Endothelial cell of umbilical vein (primary cell): ENCODE results near the gene GLCE. TPM values are rescaled to one million over a fixed set of nuclear protein-coding genes. Genes with fewer than 3 reads are reported as not detected.

ENCODE experiments used
- BruUV-seq: library from RNA; stranded (reverse); fragments of 400-500 nt; replicated peaks from 2 replicates; lab custom pipeline; 2021; lab: Mats Ljungman, UMichigan
- CTCF ChIA-PET: fragments of 300-600, 350-600 bp; sonication (Branson Sonifier 250); formaldehyde crosslinking; loops from one replicate; lab custom pipeline; 2021; ENCODE audit warnings: antibody characterized with exemption, inconsistent platforms; lab: Charles Lee
- POLR2A ChIA-PET: fragments of 300-600, 350-600 bp; sonication (Branson Sonifier 250); formaldehyde crosslinking; loops from one replicate; lab custom pipeline; 2021; ENCODE audit warnings: antibody characterized with exemption, inconsistent platforms; lab: Charles Lee
- DNase-seq: peaks from one replicate; pipeline ENCODE4 v3.0.0-alpha.2; 2011; ENCODE audit warnings: low read depth, low spot score
- FAIRE-seq: peaks from 2 replicates; lab custom pipeline; 2011; peaks lifted over from hg19 to GRCh38; lab: Jason Lieb, UNC
- H2AFZ ChIP-seq: 2 replicates; pipeline ENCODE4 v1.6.0; 2012; ENCODE audit warnings: low read depth, low read length, control low read depth, inconsistent platforms
- H3K27ac ChIP-seq: 2 replicates; pipeline ENCODE4 v1.5.1; 2011; ENCODE audit warnings: low read depth, mild to moderate bottlenecking, control low read depth, low read length, moderate library complexity; ENCODE audit not compliant: insufficient read depth
- H3K27me3 ChIP-seq, 2 experiments: 2 replicates each; pipeline versions ENCODE4 v1.6.0 to v1.6.1; 2011; ENCODE audit warnings: low read length in 2 of 2, mixed read lengths in 1 of 2; ENCODE audit not compliant: control insufficient read depth in 2 of 2, insufficient read depth in 2 of 2
- H3K36me3 ChIP-seq, 2 experiments: 2 replicates in 1 of 2; 3 replicates in 1 of 2; pipeline ENCODE4 v1.5.1; 2011; ENCODE audit warnings: low read length in 2 of 2, mild to moderate bottlenecking in 1 of 2, moderate library complexity in 1 of 2; ENCODE audit not compliant: control insufficient read depth in 2 of 2, insufficient read depth in 2 of 2; ENCODE audit errors: extremely low read depth in 1 of 2
- H3K4me1 ChIP-seq: 3 replicates; pipeline ENCODE4 v1.5.1; 2011; ENCODE audit warnings: mild to moderate bottlenecking, low read length; ENCODE audit not compliant: control insufficient read depth, insufficient read depth; ENCODE audit errors: extremely low read depth
- H3K4me2 ChIP-seq: 2 replicates; pipeline ENCODE4 v1.6.1; 2011; ENCODE audit warnings: low read length, control low read depth, mixed read lengths; ENCODE audit not compliant: insufficient read depth
- H3K4me3 ChIP-seq, 3 experiments: fragments of 200-600 bp in 1 of 3; sonication (generic), shearing (Covaris generic) in 1 of 3; replicated peaks in 1 of 3; 2 replicates each; pipeline ENCODE4 v1.5.1; 2011 to 2016; ENCODE audit warnings: control low read depth in 3 of 3, low read length in 3 of 3, mild to moderate bottlenecking in 2 of 3, inconsistent platforms in 1 of 3, low read depth in 1 of 3, moderate library complexity in 1 of 3; ENCODE audit not compliant: insufficient read depth in 1 of 3
- H3K79me2 ChIP-seq: 2 replicates; pipeline ENCODE4 v1.6.0; 2012; ENCODE audit warnings: low read length, inconsistent platforms; ENCODE audit not compliant: control insufficient read depth, insufficient read depth
- H3K9ac ChIP-seq: replicated peaks from 2 replicates; pipeline ENCODE3; 2011; ENCODE audit warnings: low read length, control low read depth; ENCODE audit not compliant: insufficient read depth; ENCODE audit errors: extremely low read depth
- H3K9me1 ChIP-seq: replicated peaks from 3 replicates; pipeline ENCODE4 v1.6.0; 2011; ENCODE audit warnings: mild to moderate bottlenecking, low read length; ENCODE audit not compliant: control insufficient read depth, insufficient read depth; ENCODE audit errors: extremely low read depth
- H3K9me3 ChIP-seq: replicated peaks from 2 replicates; pipeline ENCODE4 v1.5.1; 2012; ENCODE audit warnings: low read length, inconsistent platforms; ENCODE audit not compliant: control insufficient read depth, insufficient read depth
- H4K20me1 ChIP-seq: replicated peaks from 2 replicates; pipeline ENCODE3; 2011; ENCODE audit warnings: mild to moderate bottlenecking, low read length; ENCODE audit not compliant: control insufficient read depth, insufficient read depth; ENCODE audit errors: extremely low read depth
- CTCF ChIP-seq, 2 donors: IDR thresholded peaks; 1 replicate in 1 of 2; 2 replicates in 1 of 2; pipeline ENCODE4 v1.5.1; 2011; ENCODE audit warnings: low read length in 2 of 2, mild to moderate bottlenecking in 2 of 2, moderate library complexity in 2 of 2, control low read depth in 1 of 2, inconsistent platforms in 1 of 2, low read depth in 1 of 2; ENCODE audit not compliant: insufficient read depth in 1 of 2; ENCODE audit errors: extremely low read depth in 1 of 2
- EZH2 ChIP-seq: IDR thresholded peaks from 2 replicates; pipeline ENCODE4 v1.6.1; 2012; ENCODE audit warnings: borderline replicate concordance, low read depth, mild to moderate bottlenecking, moderate library complexity, low read length, inconsistent platforms; ENCODE audit not compliant: severe bottlenecking
- FOS ChIP-seq: IDR thresholded peaks from 2 replicates; pipeline ENCODE4 v1.6.1; 2011; ENCODE audit warnings: mild to moderate bottlenecking, low read length, moderate library complexity, borderline replicate concordance; ENCODE audit not compliant: insufficient read depth
- GATA2 ChIP-seq: IDR thresholded peaks from 2 replicates; pipeline ENCODE4 v1.7.0; 2011; ENCODE audit warnings: low read depth, mild to moderate bottlenecking, moderate library complexity, mixed read lengths, low read length; ENCODE audit not compliant: insufficient read length, insufficient read depth
- JUN ChIP-seq: IDR thresholded peaks from 2 replicates; pipeline ENCODE4 v1.6.1; 2011; ENCODE audit warnings: borderline replicate concordance, low read depth; ENCODE audit not compliant: insufficient read length, insufficient read depth
- MAX ChIP-seq: IDR thresholded peaks from 2 replicates; pipeline ENCODE4 v1.6.1; 2011; ENCODE audit not compliant: insufficient read depth, insufficient read length
- MYC ChIP-seq: IDR thresholded peaks from one replicate; pipeline ENCODE4 v1.6.1; 2011; ENCODE audit warnings: mild to moderate bottlenecking, low read depth, low read length
- POLR2A ChIP-seq: IDR thresholded peaks from 2 replicates; pipeline ENCODE4 v1.6.1; 2012; ENCODE audit warnings: low read depth, mild to moderate bottlenecking, control low read depth, low read length
- POLR2AphosphoS5 ChIP-seq: IDR thresholded peaks from 2 replicates; pipeline ENCODE4 v1.6.1; 2012; ENCODE audit warnings: low read depth, mild to moderate bottlenecking, control low read depth, low read length, moderate library complexity; ENCODE audit not compliant: insufficient read depth
- dilution Hi-C: fragments of 300-500 bp; cut with MboI; formaldehyde crosslinking; loops from one replicate; pipeline ENCODE4 v1.15.0; 2019; ENCODE audit warnings: low sequenced_read_pairs; ENCODE audit not compliant: extremely low pct_ligation_motif_present
- intact Hi-C: fragments of 100-400 bp; cut with micrococcal nuclease; formaldehyde crosslinking; loops from one replicate; pipeline ENCODE4 v1.10.0; 2022
- polyA plus RNA-seq, 4 experiments: library from polyadenylated mRNA; depleted of rRNA in 3 of 4; stranded (reverse) in 3 of 4; unstranded in 1 of 4; fragments of >200 nt; gene quantifications; 2 replicates each; pipeline versions ENCODE4 v1.2.1 to v1.2.3, GENCODE V29; 2011 to 2012; ENCODE audit warnings: missing spikeins in 1 of 4
- total RNA-seq: library from RNA; stranded (reverse); gene quantifications from 2 replicates; pipeline ENCODE4 v1.2.3, GENCODE V29; 2021

Gene GLCE
- total and polyA plus RNA-seq, 2 donors (not counting 3 experiments of a cell fraction or from before 2014, with no cell fraction given): 48.1 to 86.6 TPM

DNA sequence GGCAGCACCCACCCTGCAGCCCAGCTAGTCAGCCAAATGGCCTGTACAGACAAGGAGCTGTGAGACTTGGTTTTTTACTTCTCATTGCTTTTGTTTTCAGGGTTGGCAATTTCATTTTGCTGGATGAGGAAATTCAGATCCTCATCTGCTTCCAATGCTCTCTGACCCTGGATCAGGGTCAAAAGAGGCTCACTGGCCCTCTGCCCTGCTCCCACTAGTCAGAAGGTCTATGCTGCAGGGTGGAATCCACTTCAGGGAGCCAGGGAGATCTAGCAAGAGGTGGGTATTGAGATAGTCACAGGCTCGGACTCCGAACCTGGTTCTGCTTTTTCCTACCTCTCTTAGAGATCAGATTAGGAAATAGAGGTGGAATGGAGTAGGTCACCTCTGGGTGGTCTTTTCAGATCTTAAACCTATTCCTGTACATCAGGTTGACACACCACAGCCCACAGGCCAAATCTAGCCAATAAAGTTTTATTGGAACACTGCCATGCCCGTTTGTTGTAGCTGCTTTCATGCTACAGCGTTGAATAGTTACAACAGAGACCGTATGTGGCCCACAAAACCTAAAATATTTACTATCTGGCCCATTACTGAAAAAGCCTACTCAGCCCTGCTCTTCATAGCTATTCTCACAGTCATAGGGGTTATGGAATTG, 26.4 kb upstream of the GLCE start:
- intact Hi-C loops: no loop called here
- no TSS peak for BruUV-seq

More for the DNA sequence above, 26.4 kb upstream of the GLCE start:
- Histone ChIP-seq H3K4me2 (no peak overlapping the region), H3K79me2 (no peaks in the 10 kb centered on the region), H2AFZ (no peak overlapping the region), H3K9me3 (no peaks in the 10 kb centered on the region), H3K36me3 (no peaks in the 10 kb centered on the region), H4K20me1 (no peaks in the 10 kb centered on the region), H3K9ac (no peak overlapping the region), H3K27ac (no peak overlapping the region), H3K4me3 (no peak overlapping the region), H3K9me1 (no peaks in the 10 kb centered on the region), H3K4me1 (no peaks in the 10 kb centered on the region), H3K27me3 (no peaks in the 10 kb centered on the region)
- no peak for DNase-seq
- dilution Hi-C loops: no loop called here
- no peak for TF ChIP-seq MYC
- TF ChIP-seq FOS: no peak
- TF ChIP-seq POLR2A: no peak
- TF ChIP-seq MAX: no peak
- no peak for TF ChIP-seq CTCF (IDR thresholded peaks at IDR 0.05; ENCODE audit: extremely low read depth in 1 of 2, insufficient read depth in 1 of 2, low read depth in 1 of 2, low read length in 2 of 2)
- no peak for TF ChIP-seq JUN
- TF ChIP-seq GATA2: no peak
- TF ChIP-seq POLR2AphosphoS5: no peak
- TF ChIP-seq EZH2: no peak
- ChIA-PET POLR2A (no interaction called here), CTCF (interaction anchor here (1.2 kb wide), 1 partner anchor 16 kb away, joined by 3 read pairs; no protein-coding TSS in a partner anchor)
- no peak for FAIRE-seq
